Neural cell (in vitro differentiated cells): ENCODE results near the gene LCNL1.
"Not testable (repeated sequence)": the region's sequence is repeated elsewhere in the genome, so short reads cannot be mapped to it uniquely, and the experiment has no call there.

Experiments
- EP300 ChIP-seq: fragments of 450-650 bp; conservative IDR thresholded peaks from 2 replicates; pipeline ENCODE4 v1.6.1; 2014; ENCODE audit warnings: antibody characterized with exemption, mild to moderate bottlenecking, moderate library complexity; ENCODE audit not compliant: poor library complexity, severe bottlenecking
- EZH2 ChIP-seq: fragments of 200-600, 300-800 bp; shearing (Covaris generic), sonication (generic); IDR thresholded peaks from 2 replicates; pipeline ENCODE4 v1.6.1; 2014; ENCODE audit warnings: antibody characterized with exemption, low read length, borderline replicate concordance, mild to moderate bottlenecking; ENCODE audit not compliant: insufficient read depth, poor library complexity, severe bottlenecking
- POLR2AphosphoS5 ChIP-seq: IDR thresholded peaks from 2 replicates; pipeline ENCODE4 v1.6.1; 2012
- RAD21 ChIP-seq: fragments of 450-650 bp; conservative IDR thresholded peaks from 2 replicates; pipeline ENCODE4 v1.6.1; 2014; ENCODE audit warnings: antibody characterized with exemption, mild to moderate bottlenecking, moderate library complexity
- SMC3 ChIP-seq: fragments of 450-650 bp; conservative IDR thresholded peaks from 2 replicates; pipeline ENCODE4 v1.6.1; 2014; ENCODE audit warnings: antibody characterized with exemption, mild to moderate bottlenecking, moderate library complexity; ENCODE audit not compliant: poor library complexity
- TAF1 ChIP-seq: IDR thresholded peaks from 2 replicates; pipeline ENCODE4 v1.6.1; 2012; ENCODE audit warnings: low read depth
- TF ChIP-seq, protein P1 (sequence below): fragments of 450-650 bp; IDR thresholded peaks from 2 replicates; pipeline ENCODE4 v1.5.1; 2014; ENCODE audit warnings: antibody characterized with exemption, mild to moderate bottlenecking, moderate library complexity; ENCODE audit not compliant: poor library complexity, severe bottlenecking
- TF ChIP-seq, protein P2 (sequence below): IDR thresholded peaks from 2 replicates; pipeline ENCODE4 v1.6.1; 2012; ENCODE audit warnings: borderline replicate concordance

DNA sequence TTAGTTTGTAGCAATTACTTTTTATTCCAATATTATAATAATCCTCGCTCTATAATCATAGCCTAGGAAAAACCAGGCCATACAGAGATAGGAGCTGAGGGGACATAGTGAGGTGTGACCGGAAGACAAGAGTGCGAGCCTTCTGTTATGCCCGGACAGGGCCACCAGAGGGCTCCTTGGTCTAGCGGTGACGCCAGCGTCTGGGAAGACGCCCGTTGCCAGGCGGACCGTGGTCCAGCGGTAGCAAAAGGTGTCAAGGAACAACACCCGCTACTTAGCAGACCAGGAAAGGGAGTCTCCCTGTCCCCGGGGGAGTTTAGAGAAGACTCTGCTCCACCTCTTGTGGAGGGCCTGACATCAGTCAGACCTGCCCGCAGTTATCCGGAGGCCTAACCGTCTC is 21.5 kb downstream of the LCNL1 start:
- TF ChIP-seq, protein P1, sequence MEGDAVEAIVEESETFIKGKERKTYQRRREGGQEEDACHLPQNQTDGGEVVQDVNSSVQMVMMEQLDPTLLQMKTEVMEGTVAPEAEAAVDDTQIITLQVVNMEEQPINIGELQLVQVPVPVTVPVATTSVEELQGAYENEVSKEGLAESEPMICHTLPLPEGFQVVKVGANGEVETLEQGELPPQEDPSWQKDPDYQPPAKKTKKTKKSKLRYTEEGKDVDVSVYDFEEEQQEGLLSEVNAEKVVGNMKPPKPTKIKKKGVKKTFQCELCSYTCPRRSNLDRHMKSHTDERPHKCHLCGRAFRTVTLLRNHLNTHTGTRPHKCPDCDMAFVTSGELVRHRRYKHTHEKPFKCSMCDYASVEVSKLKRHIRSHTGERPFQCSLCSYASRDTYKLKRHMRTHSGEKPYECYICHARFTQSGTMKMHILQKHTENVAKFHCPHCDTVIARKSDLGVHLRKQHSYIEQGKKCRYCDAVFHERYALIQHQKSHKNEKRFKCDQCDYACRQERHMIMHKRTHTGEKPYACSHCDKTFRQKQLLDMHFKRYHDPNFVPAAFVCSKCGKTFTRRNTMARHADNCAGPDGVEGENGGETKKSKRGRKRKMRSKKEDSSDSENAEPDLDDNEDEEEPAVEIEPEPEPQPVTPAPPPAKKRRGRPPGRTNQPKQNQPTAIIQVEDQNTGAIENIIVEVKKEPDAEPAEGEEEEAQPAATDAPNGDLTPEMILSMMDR, result peak; percentile 39
- TF ChIP-seq RAD21, TAF1, EZH2, POLR2AphosphoS5, EP300, SMC3: not testable (repeated sequence)
- TF ChIP-seq, protein P2, sequence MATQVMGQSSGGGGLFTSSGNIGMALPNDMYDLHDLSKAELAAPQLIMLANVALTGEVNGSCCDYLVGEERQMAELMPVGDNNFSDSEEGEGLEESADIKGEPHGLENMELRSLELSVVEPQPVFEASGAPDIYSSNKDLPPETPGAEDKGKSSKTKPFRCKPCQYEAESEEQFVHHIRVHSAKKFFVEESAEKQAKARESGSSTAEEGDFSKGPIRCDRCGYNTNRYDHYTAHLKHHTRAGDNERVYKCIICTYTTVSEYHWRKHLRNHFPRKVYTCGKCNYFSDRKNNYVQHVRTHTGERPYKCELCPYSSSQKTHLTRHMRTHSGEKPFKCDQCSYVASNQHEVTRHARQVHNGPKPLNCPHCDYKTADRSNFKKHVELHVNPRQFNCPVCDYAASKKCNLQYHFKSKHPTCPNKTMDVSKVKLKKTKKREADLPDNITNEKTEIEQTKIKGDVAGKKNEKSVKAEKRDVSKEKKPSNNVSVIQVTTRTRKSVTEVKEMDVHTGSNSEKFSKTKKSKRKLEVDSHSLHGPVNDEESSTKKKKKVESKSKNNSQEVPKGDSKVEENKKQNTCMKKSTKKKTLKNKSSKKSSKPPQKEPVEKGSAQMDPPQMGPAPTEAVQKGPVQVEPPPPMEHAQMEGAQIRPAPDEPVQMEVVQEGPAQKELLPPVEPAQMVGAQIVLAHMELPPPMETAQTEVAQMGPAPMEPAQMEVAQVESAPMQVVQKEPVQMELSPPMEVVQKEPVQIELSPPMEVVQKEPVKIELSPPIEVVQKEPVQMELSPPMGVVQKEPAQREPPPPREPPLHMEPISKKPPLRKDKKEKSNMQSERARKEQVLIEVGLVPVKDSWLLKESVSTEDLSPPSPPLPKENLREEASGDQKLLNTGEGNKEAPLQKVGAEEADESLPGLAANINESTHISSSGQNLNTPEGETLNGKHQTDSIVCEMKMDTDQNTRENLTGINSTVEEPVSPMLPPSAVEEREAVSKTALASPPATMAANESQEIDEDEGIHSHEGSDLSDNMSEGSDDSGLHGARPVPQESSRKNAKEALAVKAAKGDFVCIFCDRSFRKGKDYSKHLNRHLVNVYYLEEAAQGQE, result not testable (repeated sequence)
